Stimulated activated naive B cell treated with anti-CD40 and anti-IgM and Interleukin-4, amounts not matched to agents 10 μg/mL and 1 μg/mL and 100 μg/mL, for 72 hours (primary cell): Measurements from ENCODE around the gene PHETA2.
"Not testable (repeated sequence)": the region's sequence is repeated elsewhere in the genome, so short reads cannot be mapped to it uniquely, and the experiment has no call there.

Source experiments
- ATAC-seq, 2 donors: fragments of 150-1000 bp; cut with Tn5 transposase; replicated peaks; 2 replicates each; pipeline ENCODE4 v1.10.0; 2021; ENCODE audit warnings: moderate library complexity in 1 of 2
- DNase-seq: peaks from one replicate; pipeline ENCODE4 v3.0.0; 2021
- H3K27ac Mint-ChIP-seq: one replicate; pipeline ENCODE4 v1.8.0; 2022; ENCODE audit warnings: mild to moderate bottlenecking, mixed read lengths
- H3K27me3 Mint-ChIP-seq, 2 donors: one replicate each; pipeline ENCODE4 v1.8.0; 2022; ENCODE audit warnings: mixed read lengths in 2 of 2
- H3K36me3 Mint-ChIP-seq, 2 donors: one replicate each; pipeline ENCODE4 v1.8.0; 2022; ENCODE audit warnings: mixed read lengths in 2 of 2, mild to moderate bottlenecking in 1 of 2
- H3K4me1 Mint-ChIP-seq, 2 donors: one replicate each; pipeline ENCODE4 v1.8.0; 2022; ENCODE audit warnings: mixed read lengths in 2 of 2, mild to moderate bottlenecking in 1 of 2
- H3K4me3 Mint-ChIP-seq, 2 donors: one replicate each; pipeline ENCODE4 v1.8.0; 2022; ENCODE audit warnings: mild to moderate bottlenecking in 2 of 2, mixed read lengths in 2 of 2, moderate library complexity in 1 of 2
- H3K9me3 Mint-ChIP-seq, 2 donors: one replicate each; pipeline ENCODE4 v1.8.0; 2022; ENCODE audit warnings: mixed read lengths in 2 of 2, mild to moderate bottlenecking in 1 of 2

PHETA2 gene

GRCh38 chr22:42064629-42065028 is 9.4 kb upstream of the PHETA2 start:
- H3K27ac Mint-ChIP-seq: no peak overlapping the region
- no peak overlapping the region for H3K4me3 Mint-ChIP-seq
- DNase-seq (no peak), ATAC-seq (no peak)
- H3K27me3 Mint-ChIP-seq: no peaks in the 10 kb centered on the region
- H3K9me3 Mint-ChIP-seq: no peaks in the 10 kb centered on the region
- peaks cover 47 to 64% of the 10 kb centered on the region in 2 donors for H3K36me3 Mint-ChIP-seq
- peaks cover 5 to 7% of the 10 kb centered on the region in 2 donors for H3K4me1 Mint-ChIP-seq

GRCh38 chr22:42065438-42066125 is 8.5 kb upstream of the PHETA2 start:
- Mint-ChIP-seq H3K36me3 (peaks cover 42 to 57% of the 10 kb centered on the region in 2 donors), H3K4me1 (peaks cover 7 to 14% of the 10 kb centered on the region in 2 donors), H3K4me3 (no peak overlapping the region), H3K27ac (no peak overlapping the region), H3K9me3 (no peaks in the 10 kb centered on the region), H3K27me3 (no peaks in the 10 kb centered on the region)
- DNase-seq (no peak), ATAC-seq (no peak)

DNA sequence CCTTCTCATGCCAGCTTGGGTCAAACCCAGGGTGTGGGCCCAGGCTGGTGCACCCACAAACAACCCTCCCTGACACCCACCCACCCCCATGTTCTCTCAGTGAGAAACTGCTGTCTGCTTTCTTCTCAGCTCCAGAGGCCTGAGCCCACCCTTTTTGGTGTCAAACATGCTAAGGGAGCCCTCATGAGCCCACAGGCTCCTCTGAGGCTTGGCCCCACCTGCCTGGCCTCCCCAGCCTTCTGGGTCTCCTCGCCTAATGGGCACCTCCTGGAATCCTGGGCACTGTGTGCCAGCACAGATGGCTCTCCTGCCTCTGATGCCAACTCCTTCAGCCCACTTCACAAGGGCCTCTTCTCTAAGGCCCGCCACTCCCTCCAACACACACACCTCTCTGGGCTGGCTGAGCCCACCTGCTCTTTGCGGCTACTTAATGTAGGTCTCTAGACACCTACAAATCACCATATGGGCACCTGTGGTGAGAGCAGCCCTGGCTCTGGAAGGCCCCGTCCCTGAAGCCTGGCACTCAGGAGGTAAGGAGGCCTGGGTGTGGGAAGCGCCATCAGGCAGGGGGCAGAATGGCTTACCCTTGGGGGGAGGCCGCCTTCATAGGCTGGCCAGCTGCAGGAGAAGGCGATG is 7.8 kb upstream of the PHETA2 start:
- H3K27me3 Mint-ChIP-seq: no peaks in the 10 kb centered on the region
- H3K9me3 Mint-ChIP-seq: no peaks in the 10 kb centered on the region
- peaks cover 12 to 21% of the 10 kb centered on the region in 2 donors for H3K4me1 Mint-ChIP-seq
- DNase-seq: no peak
- no peak overlapping the region for H3K4me3 Mint-ChIP-seq
- H3K27ac Mint-ChIP-seq: no peak overlapping the region
- peaks cover 35 to 51% of the 10 kb centered on the region in 2 donors for H3K36me3 Mint-ChIP-seq
- no peak for ATAC-seq

DNA sequence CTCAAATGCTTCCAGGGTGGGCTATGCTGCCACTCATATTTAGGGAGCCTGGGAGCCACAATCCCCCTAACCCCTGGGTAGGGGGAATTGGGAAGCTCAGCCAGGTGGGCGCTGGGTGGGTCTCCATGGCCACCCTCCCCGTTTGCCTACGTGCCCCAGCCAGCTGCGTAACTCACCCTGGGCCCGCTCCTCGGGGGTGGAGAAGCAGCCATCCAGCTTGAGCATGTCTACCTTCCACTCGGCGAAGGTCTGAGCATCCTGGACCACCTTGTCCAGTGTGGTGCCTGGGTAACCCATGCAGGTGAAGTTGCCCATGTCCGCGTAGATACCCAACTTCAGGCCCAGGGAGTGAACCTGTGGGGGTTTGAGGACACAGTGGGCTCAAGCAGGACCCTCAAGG is 7.1 kb upstream of the PHETA2 start:
- ATAC-seq: no peak
- H3K27ac Mint-ChIP-seq: no peak overlapping the region
- DNase-seq: no peak
- no peaks in the 10 kb centered on the region for H3K9me3 Mint-ChIP-seq
- no peaks in the 10 kb centered on the region for H3K27me3 Mint-ChIP-seq
- no peak overlapping the region for H3K4me3 Mint-ChIP-seq
- peaks cover 34 to 50% of the 10 kb centered on the region in 2 donors for H3K36me3 Mint-ChIP-seq
- H3K4me1 Mint-ChIP-seq: peaks cover 16 to 27% of the 10 kb centered on the region in 2 donors

- Mint-ChIP-seq H3K36me3 (peaks cover 30 to 45% of the 10 kb centered on the region in 2 donors), H3K27me3 (no peaks in the 10 kb centered on the region), H3K4me3 (no peak overlapping the region), H3K27ac (no peak overlapping the region), H3K4me1 (peaks cover 19 to 27% of the 10 kb centered on the region in 2 donors), H3K9me3 (no peaks in the 10 kb centered on the region)
- DNase-seq (no peak), ATAC-seq (no peak)
Observed at GRCh38 chr22:42067671-42068251, 6.3 kb upstream of the PHETA2 start.

DNA sequence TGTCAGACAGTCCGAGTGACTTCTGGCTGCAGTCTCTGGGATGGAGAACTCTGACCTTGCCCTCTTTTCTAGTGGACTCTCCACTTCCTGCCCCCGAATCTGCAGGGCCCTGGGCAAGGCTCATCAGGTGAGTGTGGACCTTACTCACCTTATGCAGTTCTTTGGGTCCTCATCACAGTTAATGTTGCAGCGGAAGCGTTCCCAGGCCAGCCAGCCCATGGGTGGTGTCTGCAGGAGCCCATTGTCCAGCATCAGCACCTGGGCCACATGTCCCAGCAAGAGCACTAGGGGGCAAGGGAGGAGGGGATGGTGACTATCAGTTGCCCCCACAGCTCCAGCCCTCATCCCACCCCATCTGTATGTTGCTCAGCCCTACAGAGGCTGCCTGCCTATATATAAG is 5.8 kb upstream of the PHETA2 start:
- ATAC-seq (no peak), DNase-seq (no peak)
- Mint-ChIP-seq H3K27me3 (no peaks in the 10 kb centered on the region), H3K9me3 (no peaks in the 10 kb centered on the region), H3K36me3 (peaks cover 25 to 40% of the 10 kb centered on the region in 2 donors), H3K27ac (no peak overlapping the region), H3K4me1 (peaks cover 17 to 27% of the 10 kb centered on the region in 2 donors), H3K4me3 (no peak overlapping the region)

- peak overlapping the region; percentile 88 to 94 for H3K4me3 Mint-ChIP-seq
- no peaks in the 10 kb centered on the region for H3K27me3 Mint-ChIP-seq
- peaks cover 26 to 31% of the 10 kb centered on the region in 2 donors for H3K36me3 Mint-ChIP-seq
- H3K9me3 Mint-ChIP-seq: no peaks in the 10 kb centered on the region
- H3K27ac Mint-ChIP-seq: peak overlapping the region; percentile 94
- peak; percentile 42 to 49 for ATAC-seq
- peaks cover 18 to 31% of the 10 kb centered on the region in 2 donors for H3K4me1 Mint-ChIP-seq
- DNase-seq: no peak
Observed at GRCh38 chr22:42069801-42070516, 4.1 kb upstream of the PHETA2 start.

DNA sequence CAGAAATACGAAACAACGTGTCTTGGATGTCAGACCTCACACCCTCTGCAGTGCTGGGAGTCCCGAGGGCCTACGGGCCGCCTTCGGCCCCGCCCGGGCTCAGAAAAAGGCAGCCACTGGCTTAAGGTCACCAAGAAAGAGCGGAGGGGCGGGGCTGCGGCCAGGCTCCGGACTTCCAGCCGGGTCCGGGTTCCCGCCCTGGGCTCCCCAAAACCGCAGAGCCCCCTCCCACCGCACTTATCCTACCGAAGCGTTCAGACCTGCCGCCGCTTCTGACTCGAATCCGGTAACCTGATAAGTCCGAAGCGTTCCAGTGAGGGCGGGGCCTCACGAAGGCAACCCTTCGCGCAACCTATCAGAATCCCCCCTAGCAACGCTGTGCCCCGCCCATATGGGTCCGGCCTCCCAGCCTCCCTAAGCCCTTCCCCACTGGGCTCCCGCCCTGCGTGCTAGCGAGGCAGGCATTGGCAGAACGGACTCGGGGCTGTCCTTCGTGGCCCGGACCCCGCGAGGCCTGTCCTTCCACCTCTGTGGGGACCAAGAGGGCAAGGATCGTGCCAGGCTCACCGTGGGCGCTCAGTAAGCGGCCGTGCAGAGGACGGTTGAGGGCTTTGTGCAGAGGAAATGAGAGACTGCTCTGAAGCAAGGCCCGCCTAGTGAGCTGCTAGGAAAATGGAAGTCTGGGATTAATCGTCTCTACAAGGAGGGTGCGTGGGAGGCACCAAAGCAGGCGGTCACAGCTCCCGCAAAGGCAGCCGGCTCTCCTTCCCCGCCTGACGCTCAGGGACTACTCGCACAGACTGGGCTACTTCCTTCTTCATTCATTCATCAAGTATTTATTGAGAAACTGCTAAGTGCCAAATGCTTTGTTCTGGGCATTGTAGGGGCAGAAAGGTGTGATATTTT is 3.3 kb upstream of the PHETA2 start, which contains the start of gene NAGA:
Gene NAGA, minus strand, starts transcription at position 296 of the 906 bp plus-strand sequence. CDS start 515 bp downstream, outside the sequence.
- no peaks in the 10 kb centered on the region for H3K9me3 Mint-ChIP-seq
- H3K4me1 Mint-ChIP-seq: peaks cover 18 to 34% of the 10 kb centered on the region in 2 donors
- H3K27ac Mint-ChIP-seq: peak within 1 kb of the TSS; percentile 94
- H3K36me3 Mint-ChIP-seq: peaks cover 19 to 23% of the 10 kb centered on the region in 2 donors
- H3K27me3 Mint-ChIP-seq: no peaks in the 10 kb centered on the region
- peak within 1 kb of the TSS; percentile 88 to 94 for H3K4me3 Mint-ChIP-seq
- ATAC-seq (peak; percentile 94 to 95), DNase-seq (peak; percentile 92)

GRCh38 chr22:42071508-42071907 is 2.5 kb upstream of the PHETA2 start:
- H3K9me3 Mint-ChIP-seq, H3K27me3 Mint-ChIP-seq, ATAC-seq, DNase-seq: not testable (repeated sequence)
- Mint-ChIP-seq H3K27ac (peak overlapping the region; percentile 94), H3K4me1 (peaks cover 18 to 34% of the 10 kb centered on the region in 2 donors), H3K36me3 (peaks cover 18 to 19% of the 10 kb centered on the region in 2 donors), H3K4me3 (peak overlapping the region; percentile 88 to 94)

GRCh38 chr22:42072606-42073330 is 1.3 kb upstream of the PHETA2 start:
- Mint-ChIP-seq H3K27me3 (no peaks in the 10 kb centered on the region), H3K36me3 (peaks cover 8 to 11% of the 10 kb centered on the region in 2 donors), H3K9me3 (no peaks in the 10 kb centered on the region), H3K4me3 (peak overlapping the region; percentile 76 to 83), H3K27ac (no peak overlapping the region), H3K4me1 (peaks cover 18 to 34% of the 10 kb centered on the region in 2 donors)
- ATAC-seq (no peak), DNase-seq (no peak)

DNA sequence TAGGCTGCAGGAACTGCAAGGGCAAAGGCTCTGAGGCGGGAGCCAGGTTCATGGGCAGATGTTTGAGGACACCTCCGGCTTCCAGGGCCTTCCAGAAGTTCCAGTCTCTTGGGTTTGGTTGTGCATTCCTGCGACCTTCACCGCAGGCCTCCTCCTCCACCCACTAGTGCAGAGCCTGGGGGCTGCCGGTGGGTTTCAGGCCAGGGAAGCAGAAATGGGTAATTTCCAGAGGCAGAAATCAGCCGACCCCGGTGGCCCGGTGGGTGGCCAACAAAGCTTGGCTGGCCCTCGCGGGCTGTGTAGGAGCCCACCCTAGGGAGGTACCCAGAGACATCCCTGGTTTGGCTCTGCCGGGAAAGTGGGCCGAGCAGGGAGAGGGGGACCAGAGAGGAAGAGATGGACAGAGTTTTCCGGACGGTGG is 417 bp upstream of the PHETA2 start:
- ATAC-seq: no peak
- Mint-ChIP-seq H3K36me3 (peaks cover 0 to 6% of the 10 kb centered on the region in 2 donors), H3K27me3 (no peaks in the 10 kb centered on the region), H3K9me3 (no peaks in the 10 kb centered on the region), H3K4me3 (peak overlapping the region; percentile 76 to 83), H3K4me1 (peaks cover 18 to 30% of the 10 kb centered on the region in 2 donors), H3K27ac (peak overlapping the region; percentile 65)
- no peak for DNase-seq

GRCh38 chr22:42074846-42075676 is 1.0 kb downstream of the PHETA2 start:
- no peaks in the 10 kb centered on the region for H3K9me3 Mint-ChIP-seq
- peaks cover 18 to 33% of the 10 kb centered on the region in 2 donors for H3K4me1 Mint-ChIP-seq
- H3K27me3 Mint-ChIP-seq: no peaks in the 10 kb centered on the region
- peak overlapping the region; percentile 67 for H3K27ac Mint-ChIP-seq
- peak overlapping the region; percentile 71 to 83 for H3K4me3 Mint-ChIP-seq
- no peak for DNase-seq
- ATAC-seq: no peak
- H3K36me3 Mint-ChIP-seq: peaks cover 0 to 6% of the 10 kb centered on the region in 2 donors
